Ectodermal cell (in vitro differentiated cells): ENCODE data around the gene RTBDN.
"Not testable (repeated sequence)": the region's sequence is repeated elsewhere in the genome, so short reads cannot be mapped to it uniquely, and the experiment has no call there.

Experiments used
- H3K27ac ChIP-seq: 2 replicates; pipeline ENCODE4 v1.7.0; 2013; ENCODE audit warnings: mild to moderate bottlenecking, low read depth, low read length; ENCODE audit not compliant: insufficient read depth, poor library complexity, severe bottlenecking
- H3K27me3 ChIP-seq: 2 replicates; pipeline ENCODE4 v1.7.0; 2013; ENCODE audit warnings: mild to moderate bottlenecking, low read length; ENCODE audit not compliant: insufficient read depth, control insufficient read depth, poor library complexity, severe bottlenecking
- H3K36me3 ChIP-seq: one replicate; pipeline ENCODE4 v1.7.0; 2013; ENCODE audit warnings: low read length; ENCODE audit not compliant: control insufficient read depth, insufficient read depth
- H3K4me1 ChIP-seq: one replicate; pipeline ENCODE4 v1.7.0; 2013; ENCODE audit warnings: low read length; ENCODE audit not compliant: control insufficient read depth, insufficient read depth
- H3K4me3 ChIP-seq: 2 replicates; pipeline ENCODE4 v1.7.0; 2013; ENCODE audit warnings: low read depth, low read length, control low read depth; ENCODE audit not compliant: insufficient read depth
- H3K9me3 ChIP-seq: 2 replicates; pipeline ENCODE4 v1.7.0; 2013; ENCODE audit warnings: mild to moderate bottlenecking, low read length, moderate library complexity; ENCODE audit not compliant: control insufficient read depth
- WGBS, 2 experiments: methylation state at CpG; one replicate each; pipeline ENCODE4 v1.1.7; 2013; ENCODE audit warnings: missing lambda C conversion rate in 2 of 2; 5-methylcytosine and 5-hydroxymethylcytosine counted together

Gene RTBDN

GRCh38 chr19:12817810-12818209 is 16.6 kb downstream of the RTBDN start:
- not testable (repeated sequence) for H3K4me3 ChIP-seq, H3K27ac ChIP-seq, H3K4me1 ChIP-seq, H3K27me3 ChIP-seq, H3K9me3 ChIP-seq
- 88 to 95% methylated on average over 11 of the region's 11 CpGs for WGBS, 2 experiments
- peaks cover 12% of the 10 kb centered on the region for H3K36me3 ChIP-seq

GRCh38 chr19:12817188-12817587 is 17.2 kb downstream of the RTBDN start:
- not testable (repeated sequence) for H3K4me3 ChIP-seq, H3K4me1 ChIP-seq, H3K27ac ChIP-seq, H3K27me3 ChIP-seq, H3K9me3 ChIP-seq
- H3K36me3 ChIP-seq: peaks cover 17% of the 10 kb centered on the region
- WGBS, 2 experiments: 94 to 96% methylated on average over 6 of the region's 6 CpGs

GRCh38 chr19:12815088-12815487 is 19.3 kb downstream of the RTBDN start:
- WGBS, 2 experiments: 95 to 96% methylated on average over 7 of the region's 7 CpGs
- H3K36me3 ChIP-seq: peaks cover 31% of the 10 kb centered on the region
- no peak overlapping the region for H3K27ac ChIP-seq
- no peaks in the 10 kb centered on the region for H3K4me1 ChIP-seq
- no peak overlapping the region for H3K4me3 ChIP-seq
- no peaks in the 10 kb centered on the region for H3K27me3 ChIP-seq
- H3K9me3 ChIP-seq: no peaks in the 10 kb centered on the region

- Histone ChIP-seq H3K27me3 (peaks cover 9% of the 10 kb centered on the region), H3K27ac (no peak within 1 kb of the TSS), H3K4me3 (peak within 1 kb of the TSS; percentile 70), H3K36me3 (peaks cover 20% of the 10 kb centered on the region), H3K9me3 (no peaks in the 10 kb centered on the region), H3K4me1 (peaks cover 5% of the 10 kb centered on the region)
- 5% methylated on average over 66 of the region's 66 CpGs for WGBS, 2 experiments
Measured at GRCh38 chr19:12806242-12807081, 27.9 kb downstream of the RTBDN start, which contains the start of gene RNASEH2A. TSS of gene RNASEH2A (plus strand) at chr19:12806584. CDS start at chr19:12806674, 90 bp downstream.

- H3K27ac ChIP-seq: no peak overlapping the region
- H3K27me3 ChIP-seq: peaks cover 9% of the 10 kb centered on the region
- WGBS, 2 experiments: 95% methylated on average over 26 of the region's 26 CpGs
- H3K9me3 ChIP-seq: no peaks in the 10 kb centered on the region
- peaks cover 16% of the 10 kb centered on the region for H3K4me1 ChIP-seq
- H3K36me3 ChIP-seq: peaks cover 17% of the 10 kb centered on the region
- H3K4me3 ChIP-seq: no peak overlapping the region
Measured at GRCh38 chr19:12804051-12804450, 30.3 kb downstream of the RTBDN start.

GRCh38 chr19:12802267-12803106 is 31.9 kb downstream of the RTBDN start:
- WGBS, 2 experiments: 53 to 54% methylated on average over 22 of the region's 22 CpGs
- no peak overlapping the region for H3K27ac ChIP-seq
- H3K4me3 ChIP-seq: peak overlapping the region; percentile 93
- no peaks in the 10 kb centered on the region for H3K9me3 ChIP-seq
- H3K27me3 ChIP-seq: peaks cover 9% of the 10 kb centered on the region
- H3K4me1 ChIP-seq: peaks cover 16% of the 10 kb centered on the region
- peaks cover 13% of the 10 kb centered on the region for H3K36me3 ChIP-seq

GRCh38 chr19:12801466-12802266 is 32.7 kb downstream of the RTBDN start, which contains the start of the genes PRDX2 and THSD8:
TSS of gene PRDX2 (minus strand) at chr19:12801800. CDS start at chr19:12801261, 539 bp downstream.
TSS of gene THSD8 (plus strand) at chr19:12802069. CDS start at chr19:12802072, 3 bp downstream.
- H3K36me3 ChIP-seq: peaks cover 13% of the 10 kb centered on the region
- H3K27me3 ChIP-seq: peaks cover 9% of the 10 kb centered on the region
- peak within 1 kb of the TSS; percentile 46 for H3K27ac ChIP-seq
- 0 to 1% methylated on average over 78 of the region's 78 CpGs for WGBS, 2 experiments
- H3K4me3 ChIP-seq: peak within 1 kb of the TSS; percentile 93
- peaks cover 16% of the 10 kb centered on the region for H3K4me1 ChIP-seq
- no peaks in the 10 kb centered on the region for H3K9me3 ChIP-seq

GRCh38 chr19:12800923-12801465 is 33.4 kb downstream of the RTBDN start:
- H3K27ac ChIP-seq: no peak overlapping the region
- H3K4me1 ChIP-seq: peaks cover 16% of the 10 kb centered on the region
- 4 to 5% methylated on average over 38 of the region's 38 CpGs for WGBS, 2 experiments
- H3K27me3 ChIP-seq: peaks cover 9% of the 10 kb centered on the region
- no peaks in the 10 kb centered on the region for H3K9me3 ChIP-seq
- peaks cover 13% of the 10 kb centered on the region for H3K36me3 ChIP-seq
- peak overlapping the region; percentile 93 for H3K4me3 ChIP-seq

- Histone ChIP-seq H3K27me3 (peaks cover 9% of the 10 kb centered on the region), H3K4me1 (peaks cover 16% of the 10 kb centered on the region), H3K9me3 (no peaks in the 10 kb centered on the region), H3K36me3 (peaks cover 13% of the 10 kb centered on the region), H3K4me3 (peak overlapping the region; percentile 93), H3K27ac (no peak overlapping the region)
- 81 to 94% methylated on average over 1 of the region's 1 CpG for WGBS, 2 experiments
Measured at GRCh38 chr19:12800466-12800770, 34.0 kb downstream of the RTBDN start.
